ENCODE results near the gene FAM187B.

FAM187B gene

DNA sequence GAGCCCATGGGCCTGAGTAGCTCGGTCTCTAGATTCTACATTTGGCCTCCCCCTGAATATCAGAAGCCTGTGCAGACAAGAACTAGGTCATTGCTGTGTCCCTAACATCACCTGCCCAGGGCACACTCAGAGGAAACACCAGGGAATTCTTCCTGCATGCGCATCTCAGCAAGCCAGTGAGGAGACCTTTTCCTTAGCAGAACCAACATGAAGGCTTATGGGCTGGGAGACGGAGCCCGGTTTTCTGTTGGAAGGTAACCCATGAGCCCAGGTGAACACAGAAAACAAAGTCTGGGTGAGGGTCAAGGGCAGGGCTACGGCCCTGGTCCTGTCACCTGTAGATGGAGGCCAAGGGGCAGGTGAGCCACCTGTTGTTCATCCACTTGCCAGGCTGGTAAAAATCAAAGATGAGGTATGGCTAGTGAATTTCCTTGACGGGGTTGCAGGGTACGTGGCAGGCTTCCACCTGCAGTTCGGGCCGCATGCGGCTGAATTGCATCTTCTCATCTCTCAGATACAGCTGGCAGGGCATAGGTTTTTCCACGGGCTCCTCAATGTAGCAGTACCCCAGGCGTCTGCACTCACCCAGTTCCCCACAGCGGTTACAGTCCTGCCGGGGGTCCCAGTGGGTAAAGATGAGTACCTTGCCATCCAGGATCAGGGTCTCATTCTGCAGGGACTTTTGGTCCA, 3.6 kb upstream of the FAM187B start:
- DNase-seq, result peak; percentile 6 to 10

DNA sequence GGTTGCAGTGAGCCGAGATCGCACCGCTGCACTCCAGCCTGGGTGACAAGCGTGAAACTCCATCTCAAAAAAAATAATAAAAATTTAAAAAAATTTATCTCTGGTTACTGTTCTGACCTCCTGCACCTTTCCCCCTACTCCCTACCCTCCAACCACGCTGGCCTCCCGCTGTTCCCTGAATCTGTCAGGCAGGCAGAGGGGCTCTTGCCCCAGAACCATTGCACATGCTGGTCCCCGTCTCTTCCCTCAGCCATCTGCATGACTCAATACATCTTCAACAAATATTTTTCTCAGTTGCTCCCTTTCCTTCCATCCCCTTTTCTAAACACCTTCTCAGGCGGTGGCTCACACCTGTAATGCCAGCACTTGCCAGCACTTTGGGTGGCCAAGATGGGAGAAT, 1.1 kb upstream of the FAM187B start:
- DNase-seq, result peak in 1 of 2 experiments; percentile 3

DNA sequence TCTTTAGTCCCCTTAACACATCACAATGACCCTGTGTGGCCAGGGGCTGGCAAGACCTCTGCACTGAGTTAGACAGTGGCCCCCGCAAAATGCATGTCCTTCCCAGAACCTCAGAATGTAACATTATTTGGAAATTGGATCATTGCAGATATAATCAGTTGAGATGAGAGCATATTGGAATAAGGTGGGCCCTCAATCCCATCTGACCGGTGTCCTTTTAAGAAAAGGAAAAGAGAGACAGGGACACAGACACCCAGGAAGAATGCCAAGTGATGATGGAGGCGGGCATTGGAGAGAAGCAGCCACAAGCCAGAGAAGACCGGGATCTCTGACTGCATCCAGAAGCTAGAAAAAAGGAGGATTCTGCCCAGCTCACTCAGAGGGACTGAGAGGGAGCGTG, 1.8 kb downstream of the FAM187B start:
- DNase-seq, result peak in 1 of 2 experiments; percentile 6

DNA sequence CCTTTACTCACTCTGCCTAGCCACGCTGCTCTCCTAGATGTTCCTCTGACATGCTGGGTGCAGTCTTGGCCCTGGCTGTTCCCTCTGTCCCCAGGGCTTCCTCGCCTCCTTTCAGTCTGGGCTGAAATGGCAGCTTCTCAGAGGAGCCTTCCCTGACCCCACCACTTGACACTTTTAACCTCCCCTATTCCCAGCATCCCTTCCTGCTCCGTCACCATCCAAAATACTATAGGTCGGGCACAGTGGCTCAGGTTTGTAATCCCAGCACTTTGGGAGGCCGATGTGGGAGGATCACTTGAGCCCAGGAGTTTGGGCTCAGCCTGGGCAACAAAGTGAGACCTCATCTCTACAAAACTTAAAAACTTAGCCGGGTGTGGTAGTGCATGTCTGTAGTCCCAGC, 2.6 kb downstream of the FAM187B start:
- peak in 1 of 2 experiments; percentile 7 for DNase-seq

DNA sequence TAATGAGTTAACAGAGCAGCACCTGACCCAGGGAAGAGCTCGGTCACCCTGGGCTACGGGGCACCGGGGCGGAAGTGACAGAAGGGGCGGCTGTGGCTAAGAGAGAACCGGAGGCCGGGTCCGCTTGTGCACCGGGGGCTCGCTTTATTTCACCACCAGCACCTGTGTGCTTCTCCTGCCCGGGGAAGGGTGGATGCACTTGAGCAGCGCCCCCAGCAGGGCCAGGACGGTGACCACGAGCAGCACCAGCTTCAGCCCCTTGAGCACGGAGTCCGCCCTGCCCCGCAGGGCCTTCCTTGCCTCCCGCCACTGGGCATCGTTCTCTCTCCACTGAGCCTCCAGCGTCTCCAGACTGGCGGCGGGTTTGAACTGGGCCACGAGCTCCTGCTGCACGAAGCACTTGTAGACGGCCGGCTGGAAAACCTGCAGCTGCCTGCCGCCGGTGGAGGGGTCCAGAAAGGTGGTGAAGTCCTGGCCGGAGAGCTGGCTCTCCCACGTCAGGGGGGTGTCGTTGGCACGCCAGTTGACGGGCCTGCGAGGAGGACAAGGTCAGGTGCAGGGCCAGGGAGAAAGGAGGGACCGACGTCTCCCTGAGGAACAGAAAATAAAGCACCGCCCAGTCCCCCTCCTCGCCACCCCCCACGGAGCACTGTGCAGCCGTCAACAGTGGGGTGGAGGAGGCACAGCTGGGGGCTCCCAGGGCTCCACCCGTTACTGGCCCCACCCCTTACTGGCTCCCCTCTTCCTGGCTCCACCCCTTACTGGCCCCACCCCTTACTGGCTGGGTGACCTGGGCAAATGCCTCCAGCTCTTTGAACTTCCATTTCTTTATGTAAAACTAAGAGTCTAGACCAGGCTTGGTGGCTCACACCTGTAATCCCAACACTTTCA, 3.6 kb downstream of the FAM187B start:
- DNase-seq, result peak; percentile 36 to 40

DNA sequence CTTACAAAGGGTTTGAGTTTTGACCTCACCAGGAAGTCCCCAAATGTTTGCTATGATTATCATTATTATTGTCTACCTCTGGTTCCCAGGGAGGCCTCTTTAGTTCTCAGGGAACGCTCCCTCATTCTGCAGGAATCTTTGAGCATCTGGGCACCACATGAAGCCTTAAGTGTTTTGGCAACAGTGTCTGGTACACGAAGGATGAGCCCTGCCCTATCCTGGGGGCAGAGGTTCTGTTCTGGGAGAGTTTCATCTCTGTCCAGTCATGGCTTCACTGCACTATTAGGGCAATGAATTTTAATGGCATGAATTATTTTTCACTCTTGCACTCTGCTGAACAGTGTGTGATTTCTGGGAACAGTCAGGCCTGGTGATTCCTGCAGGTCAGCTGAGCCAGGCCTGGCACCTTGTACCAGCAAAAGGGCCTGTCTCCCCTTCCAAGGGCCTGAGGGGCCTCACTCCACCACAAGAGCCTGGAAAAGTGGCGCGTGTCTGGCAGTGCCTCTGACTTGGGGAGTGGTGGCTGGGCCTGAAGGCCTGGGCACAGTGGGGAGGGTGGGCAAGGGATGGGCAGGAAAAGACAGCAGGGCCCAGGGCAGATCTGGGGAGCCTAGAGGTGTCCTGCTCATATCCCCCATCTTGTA, 4.6 kb downstream of the FAM187B start:
- DNase-seq, result peak in 1 of 2 experiments; percentile 14

DNA sequence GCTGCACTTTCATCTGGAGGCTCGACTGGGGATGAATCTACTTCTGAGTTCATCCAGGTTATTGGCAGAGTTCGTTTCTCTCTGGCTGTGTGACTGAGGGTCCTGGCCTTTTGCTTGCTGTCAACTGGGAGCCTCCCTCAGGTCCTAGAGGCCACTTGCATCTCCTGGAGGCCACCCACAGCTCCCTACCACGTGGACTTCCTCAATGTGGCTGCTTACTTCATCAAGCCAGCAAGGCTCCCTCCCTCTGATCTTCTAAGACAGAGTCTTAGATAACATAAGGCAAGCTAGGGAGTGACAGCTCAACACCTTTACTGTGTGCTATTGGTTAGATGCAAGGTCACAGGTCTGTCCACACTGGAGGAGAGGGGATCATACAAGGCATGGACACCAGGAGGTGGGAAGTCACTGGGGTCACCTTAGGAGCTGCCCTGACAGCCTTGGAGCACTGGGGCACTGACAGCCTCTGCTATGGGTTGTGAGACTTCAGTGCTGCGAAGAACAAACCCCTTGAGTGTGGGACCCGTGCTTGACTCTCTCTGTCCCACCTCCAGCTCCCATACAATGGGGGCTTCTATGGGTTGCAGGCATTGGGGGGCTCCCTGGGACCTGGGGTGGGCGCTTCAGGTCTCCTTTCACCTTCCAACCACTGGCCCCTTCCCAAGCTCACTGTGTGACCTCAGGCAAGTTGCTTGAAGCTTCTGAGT, 5.3 kb downstream of the FAM187B start:
- peak; percentile 11 for DNase-seq

DNA sequence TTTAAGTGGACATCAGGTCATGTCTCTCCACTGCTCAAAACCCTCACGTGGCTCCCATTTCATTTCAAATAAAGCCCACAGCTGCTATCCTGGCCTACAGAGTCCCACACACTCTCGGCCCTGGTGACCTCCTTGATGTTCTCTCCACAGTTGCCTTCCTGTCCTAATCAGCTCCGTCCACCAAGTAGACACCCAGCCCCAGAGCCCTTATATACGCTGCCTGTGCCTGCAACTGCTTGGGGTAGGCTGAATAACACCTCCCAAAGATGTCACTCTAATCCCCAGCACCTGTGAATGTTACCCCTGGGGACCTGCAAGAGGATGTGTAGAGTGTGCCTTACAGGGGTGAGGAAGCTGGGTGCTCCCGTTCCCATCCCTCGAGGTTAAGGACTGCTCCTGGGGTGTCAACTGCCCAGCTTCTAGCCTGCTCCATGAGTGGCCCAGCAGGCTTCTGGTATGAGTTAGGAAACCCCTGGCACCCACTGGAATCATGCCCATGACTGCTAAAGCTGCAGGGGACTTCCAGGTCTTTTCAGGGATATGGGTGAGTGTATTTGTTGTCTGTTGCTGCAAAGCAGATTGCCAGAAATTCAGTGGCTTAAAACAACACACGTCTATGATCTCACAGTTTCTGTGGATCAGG, 6.0 kb downstream of the FAM187B start:
- DNase-seq, result peak in 1 of 2 experiments; percentile 11

DNA sequence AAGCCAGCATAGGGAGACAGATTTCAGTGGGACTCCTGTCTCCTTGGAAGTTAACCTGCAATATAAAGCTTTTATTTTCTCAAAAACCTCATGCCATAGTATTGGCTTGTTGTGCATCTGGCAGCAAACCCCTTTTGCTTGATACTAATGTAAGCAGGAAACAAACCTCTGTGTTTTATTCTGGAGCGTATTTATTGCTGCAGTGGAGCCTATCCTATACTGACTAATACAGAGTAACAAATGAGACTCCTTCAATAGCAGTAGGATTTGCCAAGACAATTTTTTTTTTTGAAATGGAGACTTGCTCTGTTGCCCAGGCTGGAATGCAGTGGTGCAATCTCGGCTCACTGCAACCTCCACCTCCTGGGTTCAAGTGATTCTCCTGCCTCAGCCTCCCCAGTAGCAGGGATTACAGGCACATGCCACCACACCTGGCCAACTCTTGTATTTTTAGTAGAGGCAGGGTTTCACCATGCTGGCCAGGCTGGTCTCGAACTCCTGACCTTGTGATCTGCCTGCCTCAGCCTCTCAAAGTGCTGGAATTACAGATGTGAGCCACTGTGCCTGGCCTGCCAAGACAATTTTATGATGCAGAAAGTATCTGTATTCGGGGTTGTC, 7.5 kb downstream of the FAM187B start:
- DNase-seq, result peak in 1 of 2 experiments; percentile 8

DNA sequence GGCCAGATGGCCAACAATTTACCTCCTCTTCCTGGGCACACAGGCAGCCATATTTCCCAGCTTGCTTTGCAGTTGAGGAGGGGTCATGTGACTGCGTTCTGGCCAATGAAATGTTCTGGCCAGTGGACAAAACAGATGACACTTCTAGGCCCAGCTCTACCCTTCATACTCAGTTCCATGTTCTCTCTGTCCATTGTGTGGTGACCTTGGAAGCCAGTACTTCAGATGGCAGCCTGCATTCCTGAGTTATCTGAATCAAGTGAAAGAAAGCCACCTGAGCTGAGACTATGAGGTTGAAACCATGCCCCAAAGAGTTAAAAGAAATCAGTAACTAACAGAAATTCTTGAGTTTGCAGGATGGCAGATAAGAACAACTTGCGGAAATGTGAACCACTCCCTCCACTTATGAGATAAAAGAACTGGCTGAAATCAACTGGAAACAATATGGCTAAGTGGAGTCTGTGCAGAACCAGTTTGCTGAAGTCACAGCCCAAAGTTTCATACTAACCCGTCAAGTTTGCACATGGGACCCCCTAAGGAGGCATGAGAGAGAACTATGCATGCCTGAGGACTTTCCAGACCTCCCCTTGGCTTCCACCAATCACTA, 8.1 kb downstream of the FAM187B start:
- peak in 1 of 2 experiments; percentile 11 for DNase-seq

DNA sequence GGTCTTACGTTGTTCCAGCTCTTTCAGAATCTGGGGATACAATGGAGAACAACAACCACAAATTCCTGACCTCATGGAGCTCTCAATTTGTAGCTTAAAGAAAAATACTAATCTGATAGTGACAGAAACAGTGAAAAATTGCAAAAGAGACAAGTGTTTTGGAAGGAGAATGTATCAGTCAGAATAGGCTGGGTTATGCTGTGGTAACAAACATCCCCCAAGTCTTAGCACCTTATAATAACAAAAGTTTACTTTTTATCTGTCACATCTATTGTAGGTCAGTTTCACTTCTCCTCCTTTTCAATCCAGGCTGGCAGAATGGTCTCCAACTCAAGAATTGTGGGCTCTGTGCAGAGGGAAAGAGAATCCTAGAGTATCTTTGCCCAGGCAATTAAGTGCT, 9.5 kb downstream of the FAM187B start:
- DNase-seq, result no peak

DNA sequence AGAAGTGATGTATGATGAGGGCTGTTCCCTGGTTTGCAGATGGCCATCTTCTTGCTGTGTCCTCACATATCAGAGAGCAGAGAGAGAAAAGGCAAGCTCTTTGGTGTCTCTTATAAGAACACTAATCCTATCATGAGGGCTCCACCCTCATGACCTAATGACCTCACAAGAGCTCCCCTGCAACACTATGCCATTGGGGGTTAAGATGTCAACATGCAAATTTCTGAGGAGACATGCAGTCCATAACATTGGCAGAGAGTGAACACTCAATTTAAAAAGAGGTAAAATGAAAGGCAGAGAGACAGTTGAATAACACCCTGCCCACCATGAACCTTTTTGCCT, 10.9 kb downstream of the FAM187B start:
- no peak for DNase-seq

DNA sequence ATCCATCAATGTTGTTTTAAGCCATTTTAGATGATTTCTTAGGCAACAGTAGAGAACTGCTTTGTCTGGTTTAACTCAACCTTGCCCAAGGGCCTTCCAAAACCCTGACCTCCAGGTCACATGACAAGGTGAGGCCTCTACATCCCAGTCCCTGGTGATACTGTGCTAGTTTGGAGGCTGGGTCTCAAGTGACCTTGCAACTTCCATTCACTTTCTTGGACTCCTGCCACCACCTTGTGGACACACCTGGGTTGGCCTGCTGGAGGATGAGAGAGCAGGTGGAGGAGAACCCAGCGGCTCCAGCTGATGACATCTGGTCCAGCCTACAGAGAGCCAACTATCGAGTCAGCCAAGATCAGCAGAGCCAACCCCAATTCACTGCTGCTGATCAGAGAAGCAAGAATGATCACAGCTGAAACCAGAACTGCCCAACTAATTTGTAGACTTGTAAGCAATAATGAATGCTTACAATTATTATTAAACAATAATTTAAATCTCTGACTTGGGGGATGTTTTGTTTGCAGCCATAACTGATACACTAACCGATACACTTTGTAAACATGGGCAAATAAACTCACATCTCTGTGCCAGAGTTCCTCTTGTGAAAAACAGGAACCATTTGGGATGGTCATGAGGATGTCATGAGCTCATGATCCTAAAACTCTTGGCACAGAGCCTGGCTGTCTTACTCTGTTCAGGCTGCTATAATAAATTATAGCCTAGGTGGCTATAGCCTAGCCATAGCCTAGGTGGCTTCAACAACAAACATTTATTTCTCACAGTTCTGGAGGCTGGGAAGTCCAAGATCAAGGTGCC, 11.5 kb downstream of the FAM187B start:
- DNase-seq, result peak; percentile 46 to 54

DNA sequence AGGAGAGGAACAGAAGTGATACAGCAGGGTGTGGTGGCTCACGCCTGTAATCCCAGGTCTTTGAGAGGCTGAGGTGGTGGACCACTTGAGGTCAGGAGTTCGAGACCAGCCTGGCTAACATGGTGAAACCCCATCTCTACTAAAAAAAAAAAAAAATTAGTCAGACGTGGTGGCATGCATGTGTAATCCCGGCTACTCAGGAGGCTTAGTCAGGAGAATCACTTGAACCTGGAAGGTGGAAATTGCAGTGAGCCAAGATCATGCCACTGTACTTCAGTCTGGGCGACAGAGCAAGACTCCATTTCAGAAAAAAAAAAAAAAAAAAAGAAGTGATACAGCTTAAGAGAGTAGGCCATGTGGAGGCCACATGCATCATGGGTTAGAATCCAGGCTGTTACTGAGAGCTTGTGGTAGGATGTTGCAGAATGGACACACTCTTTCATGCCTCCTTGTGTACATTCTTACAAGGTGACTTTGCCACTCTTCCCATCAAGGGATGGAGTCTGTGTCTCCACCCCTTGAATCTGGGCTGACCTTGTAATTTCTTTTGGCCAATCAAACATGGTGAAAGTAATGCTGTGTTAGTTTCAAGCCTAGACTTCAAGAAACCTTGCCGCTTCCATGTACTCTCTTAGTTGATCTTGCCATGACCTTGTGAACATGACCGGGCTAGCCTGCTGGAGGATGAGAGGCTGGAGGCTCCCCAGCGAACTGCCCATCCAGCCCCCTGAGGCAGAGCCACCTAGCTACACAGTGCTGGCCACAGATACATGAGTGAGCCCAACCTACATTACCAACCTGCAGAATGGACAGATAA, 12.3 kb downstream of the FAM187B start:
- no peak for DNase-seq

DNA sequence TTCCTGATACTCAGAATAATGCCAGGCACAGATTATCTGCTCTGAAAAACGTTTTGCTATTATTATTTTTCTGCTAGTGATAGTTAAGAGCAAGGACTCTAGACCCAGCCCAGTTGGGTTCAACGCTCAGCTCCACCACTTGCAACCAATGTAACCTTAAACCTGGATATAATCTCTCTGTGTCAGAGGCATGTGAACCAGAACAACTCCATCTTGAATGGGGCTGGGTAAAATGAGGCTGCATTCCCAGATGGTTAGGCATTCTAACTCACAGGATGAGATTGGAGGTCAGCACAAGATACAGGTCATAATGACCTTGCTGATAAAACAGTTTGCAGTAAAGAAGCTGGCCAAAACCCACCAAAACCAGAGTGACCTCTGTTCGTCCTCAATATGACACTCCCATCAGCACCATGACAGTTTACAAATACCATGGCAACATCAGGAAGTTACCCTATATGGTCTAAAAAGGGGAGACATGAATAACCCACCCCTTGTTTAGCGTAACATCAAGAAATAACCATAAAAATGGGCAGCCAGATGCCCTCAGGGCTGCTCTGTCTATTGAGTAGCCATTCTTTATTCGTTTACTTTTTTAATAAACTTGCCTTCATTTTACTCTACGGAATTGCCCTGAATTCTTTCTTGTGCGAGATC, 13.6 kb downstream of the FAM187B start:
- no peak for DNase-seq

DNA sequence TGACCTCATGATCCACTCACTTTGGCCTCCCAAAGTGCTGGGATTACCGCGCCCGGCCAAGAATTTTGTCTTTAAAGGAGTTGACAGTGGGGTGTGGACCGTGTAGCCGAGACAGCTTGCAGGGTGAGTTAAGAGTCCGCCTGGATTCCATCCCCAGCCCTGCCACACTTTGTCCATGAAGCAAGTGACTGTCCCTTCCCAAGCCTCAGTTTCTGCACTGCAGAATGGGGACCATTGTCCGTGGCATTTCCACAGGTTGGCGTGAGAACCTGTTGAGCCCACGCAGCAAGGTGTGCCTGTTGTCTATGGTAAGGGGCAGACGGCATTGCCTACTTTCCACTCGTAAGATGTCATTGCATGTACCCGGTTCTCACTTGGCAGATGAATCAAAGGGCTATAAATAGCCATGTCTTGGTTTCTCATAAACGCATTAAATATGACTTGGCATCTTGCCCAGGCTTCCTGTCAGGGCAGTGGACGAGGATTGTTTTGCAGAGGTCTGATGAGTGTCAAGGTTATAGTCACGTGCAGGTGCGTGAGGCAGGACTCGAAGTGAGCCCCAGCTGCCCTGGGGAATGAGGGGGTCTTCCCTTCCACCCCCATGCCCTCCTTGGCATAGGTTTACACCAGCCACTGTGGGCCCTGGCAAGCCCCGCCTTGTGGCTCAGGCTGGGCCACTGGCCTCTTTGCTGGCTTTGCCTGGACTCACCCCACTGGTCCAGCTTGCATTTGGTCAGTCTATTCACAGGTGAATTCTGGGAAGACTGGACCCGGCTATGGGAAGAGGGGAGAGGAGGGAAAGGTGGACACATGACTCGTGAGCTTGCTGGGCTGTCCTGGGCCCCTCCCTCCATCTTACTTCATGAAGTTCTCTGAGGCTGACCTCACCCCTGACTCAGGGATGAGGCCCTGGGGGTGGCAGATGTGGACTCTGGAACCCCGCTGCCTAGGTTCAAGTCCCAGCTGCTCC, 14.6 kb downstream of the FAM187B start:
- DNase-seq, result peak; percentile 78 to 79

DNA sequence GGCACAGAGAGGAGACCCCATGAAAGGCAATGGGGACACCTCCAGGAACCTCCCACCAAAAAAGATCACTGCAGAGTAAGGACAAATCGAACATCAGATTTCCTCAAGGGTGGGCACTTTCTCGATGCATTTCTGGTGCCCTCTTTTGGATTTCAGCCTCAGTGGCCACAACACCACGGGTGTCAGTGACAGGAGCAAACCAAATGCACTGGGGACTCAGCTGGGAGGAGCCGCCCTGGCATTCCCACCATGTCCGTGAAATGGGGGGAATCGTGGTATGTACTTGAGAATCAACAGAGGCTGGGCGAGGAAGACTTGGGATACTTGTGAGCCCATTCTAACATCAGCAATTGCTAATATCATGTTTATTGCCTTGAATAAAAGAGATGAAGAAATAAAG, 16.3 kb downstream of the FAM187B start:
- DNase-seq, result no peak

Data from activated T-cell treated with anti-CD3 and anti-CD28 coated beads, Interleukin-2, amount 50 U/mL, for 48 hours (primary cell).